Prostate gland (tissue), 2 donors: ENCODE results near the gene ARHGEF3.

Experiments
- CTCF ChIP-seq, 4 experiments: fragments of 200-600 bp in 2 of 4; fragments of 450-650 bp in 2 of 4; sonication (generic) in 2 of 4; IDR thresholded peaks; 1 replicate in 3 of 4; 2 replicates in 1 of 4; pipeline ENCODE4 v1.5.1; 2016 to 2019; ENCODE audit warnings: antibody characterized with exemption in 4 of 4, mild to moderate bottlenecking in 2 of 4, moderate library complexity in 2 of 4
- POLR2A ChIP-seq: fragments of 450-650 bp; IDR thresholded peaks from one replicate; pipeline ENCODE4 v1.6.1; 2016; ENCODE audit warnings: antibody characterized with exemption, mild to moderate bottlenecking

GRCh38 chr3:56806407-56806806 lies 4.7 kb upstream of the ARHGEF3 start:
- TF ChIP-seq POLR2A (no peak), CTCF (IDR thresholded peaks at IDR 0.05) (no peak)
